AG04450 (cell line): Measurements from ENCODE around the gene CNNM3. TPM values are rescaled to one million over a fixed set of nuclear protein-coding genes. Genes with fewer than 3 reads are reported as not detected.

Experiments used
- CTCF ChIA-PET: fragments of 300-600, 350-600 bp; formaldehyde crosslinking; extraction: SDS; loops from one replicate; lab custom pipeline; 2022; ENCODE audit warnings: antibody characterized with exemption, inconsistent platforms; lab: Charles Lee
- POLR2A ChIA-PET: fragments of 350-600 bp; formaldehyde crosslinking; extraction: SDS; loops from one replicate; lab custom pipeline; 2021; ENCODE audit warnings: antibody characterized with exemption, inconsistent platforms; lab: Yijun Ruan, JAX
- DNase-seq: peaks from one replicate; pipeline ENCODE4 v3.0.0-alpha.2; 2011; ENCODE audit warnings: low read depth, low spot score
- H3K27ac ChIP-seq: one replicate; pipeline ENCODE4 v1.5.1; 2012; ENCODE audit warnings: low read depth, low read length, control low read depth
- H3K27me3 ChIP-seq: one replicate; pipeline ENCODE4 v1.6.0; 2012; ENCODE audit warnings: low read length; ENCODE audit not compliant: control insufficient read depth, insufficient read depth
- H3K4me3 ChIP-seq: 2 replicates; pipeline ENCODE4 v1.5.1; 2011; ENCODE audit warnings: mild to moderate bottlenecking, low read depth, low read length, control low read depth
- H3K9me3 ChIP-seq: 2 replicates; pipeline ENCODE4 v1.5.1; 2012; ENCODE audit warnings: low read length; ENCODE audit not compliant: control insufficient read depth, insufficient read depth
- CTCF ChIP-seq: IDR thresholded peaks from 2 replicates; pipeline ENCODE4 v1.5.1; 2011; ENCODE audit warnings: low read depth, low read length, control low read depth, inconsistent platforms
- polyA plus RNA-seq: library from polyadenylated mRNA; depleted of rRNA; stranded (reverse); fragments of >200 nt; gene quantifications from 2 replicates; pipeline ENCODE4 v1.2.3, GENCODE V29; 2011

The CNNM3 gene
- polyA plus RNA-seq, 1 experiment, result 5.1 TPM

GRCh38 chr2:96869822-96870625 lies 54.0 kb downstream of the CNNM3 start, which contains the start of gene SEMA4C:
TSS of gene SEMA4C (minus strand) at chr2:96870080. CDS start at chr2:96867886, 2,194 bp downstream.
- no peaks in the 10 kb centered on the region for H3K27me3 ChIP-seq
- CTCF ChIA-PET, result interaction anchor here (0.8 to 3.4 kb wide), 5 partner anchors 12 to 77 kb away, joined by 3 to 60 read pairs (median 4); partner anchors contain the start of gene ANKRD39
- no peak for DNase-seq

GRCh38 chr2:96870626-96871255 lies 54.7 kb downstream of the CNNM3 start:
- ChIA-PET CTCF (interaction anchor here (0.8 kb wide), 1 partner anchor 12 kb away, joined by 4 read pairs; no protein-coding TSS in a partner anchor), POLR2A (no interaction called here)
- DNase-seq, result no peak
- no peak for TF ChIP-seq CTCF
- Histone ChIP-seq H3K27ac (no peak overlapping the region), H3K27me3 (no peaks in the 10 kb centered on the region), H3K9me3 (no peaks in the 10 kb centered on the region; the same call in 1 of the 2 replicates), H3K4me3 (peak overlapping the region; percentile 85)

More at GRCh38 chr2:96869822-96870625, 54.0 kb downstream of the CNNM3 start, which contains the start of gene SEMA4C:
- no peaks in the 10 kb centered on the region; the same call in 1 of the 2 replicates for H3K9me3 ChIP-seq
- peak within 1 kb of the TSS; percentile 93 for H3K27ac ChIP-seq
- POLR2A ChIA-PET, result interaction anchor here (2.9 kb wide), 1 partner anchor 12 kb away, joined by 42 read pairs; the partner anchor contains the start of gene ANKRD39
- H3K4me3 ChIP-seq, result peak within 1 kb of the TSS; percentile 85
- TF ChIP-seq CTCF, result no peak

- ChIA-PET CTCF (interaction anchor here (1.2 kb wide), 1 partner anchor 15 kb away, joined by 3 read pairs; the partner anchor contains the start of gene ANKRD39), POLR2A (interaction anchor here (0.6 kb wide), 1 partner anchor 21 kb away, joined by 3 read pairs; no protein-coding TSS in a partner anchor)
- Histone ChIP-seq H3K4me3 (no peak overlapping the region), H3K27me3 (no peaks in the 10 kb centered on the region), H3K27ac (no peak overlapping the region), H3K9me3 (no peaks in the 10 kb centered on the region; the same call in 1 of the 2 replicates)
- DNase-seq, result no peak
- no peak for TF ChIP-seq CTCF
Measured at GRCh38 chr2:96872591-96873349, 56.7 kb downstream of the CNNM3 start.

GRCh38 chr2:96873651-96874096 lies 57.6 kb downstream of the CNNM3 start:
- POLR2A ChIA-PET, result no interaction called here
- no peak for DNase-seq
- CTCF ChIA-PET, result interaction anchor here (1.2 kb wide), 1 partner anchor 16 kb away, joined by 3 read pairs; the partner anchor contains the start of gene ANKRD39
- no peak overlapping the region for H3K4me3 ChIP-seq
- H3K27me3 ChIP-seq, result peaks cover 3% of the 10 kb centered on the region
- no peak overlapping the region for H3K27ac ChIP-seq
- H3K9me3 ChIP-seq, result no peaks in the 10 kb centered on the region
- TF ChIP-seq CTCF, result no peak
